Measurements from ENCODE around the gene ADD2. TPM values are rescaled to one million over a fixed set of nuclear protein-coding genes. Genes with fewer than 3 reads are reported as not detected.

ADD2 gene
- total RNA-seq, 1 donor from 2014 or later, result not detected

DNA sequence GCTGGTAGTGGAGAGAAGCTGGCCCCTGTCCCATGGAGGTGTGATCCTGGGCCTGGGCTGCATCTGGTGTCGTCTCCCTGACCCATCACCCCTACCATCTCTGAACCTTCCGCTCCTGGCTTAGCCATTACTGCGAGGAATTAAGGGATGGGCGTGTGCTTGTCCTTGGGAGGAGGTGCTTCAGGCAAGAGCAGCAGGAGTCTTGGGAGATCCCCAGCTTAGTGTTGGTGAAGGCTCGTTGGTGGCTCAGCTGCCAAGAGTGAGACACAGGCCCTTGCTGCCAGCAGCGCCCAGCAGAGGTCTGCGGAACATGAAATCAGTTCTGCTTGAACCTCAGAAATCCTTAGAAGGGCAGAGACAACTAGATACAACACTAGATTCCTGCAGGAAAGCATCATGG is 154.5 kb downstream of the ADD2 start:
- H3K27me3 ChIP-seq (ENCODE audit: control insufficient read depth, insufficient read depth, low read length), result no peaks in the 10 kb centered on the region
- TF ChIP-seq, protein P1, sequence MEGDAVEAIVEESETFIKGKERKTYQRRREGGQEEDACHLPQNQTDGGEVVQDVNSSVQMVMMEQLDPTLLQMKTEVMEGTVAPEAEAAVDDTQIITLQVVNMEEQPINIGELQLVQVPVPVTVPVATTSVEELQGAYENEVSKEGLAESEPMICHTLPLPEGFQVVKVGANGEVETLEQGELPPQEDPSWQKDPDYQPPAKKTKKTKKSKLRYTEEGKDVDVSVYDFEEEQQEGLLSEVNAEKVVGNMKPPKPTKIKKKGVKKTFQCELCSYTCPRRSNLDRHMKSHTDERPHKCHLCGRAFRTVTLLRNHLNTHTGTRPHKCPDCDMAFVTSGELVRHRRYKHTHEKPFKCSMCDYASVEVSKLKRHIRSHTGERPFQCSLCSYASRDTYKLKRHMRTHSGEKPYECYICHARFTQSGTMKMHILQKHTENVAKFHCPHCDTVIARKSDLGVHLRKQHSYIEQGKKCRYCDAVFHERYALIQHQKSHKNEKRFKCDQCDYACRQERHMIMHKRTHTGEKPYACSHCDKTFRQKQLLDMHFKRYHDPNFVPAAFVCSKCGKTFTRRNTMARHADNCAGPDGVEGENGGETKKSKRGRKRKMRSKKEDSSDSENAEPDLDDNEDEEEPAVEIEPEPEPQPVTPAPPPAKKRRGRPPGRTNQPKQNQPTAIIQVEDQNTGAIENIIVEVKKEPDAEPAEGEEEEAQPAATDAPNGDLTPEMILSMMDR (IDR thresholded peaks at IDR 0.05; ENCODE audit: insufficient read depth, low read length, severe bottlenecking), result no peak
- DNase-seq (ENCODE audit: low read depth) (no peak), FAIRE-seq (no peak)
- H3K36me3 ChIP-seq (ENCODE audit: control insufficient read depth, insufficient read depth, low read length), result no peaks in the 10 kb centered on the region
- no peak overlapping the region for H3K4me3 ChIP-seq (ENCODE audit: low read depth, low read length)

DNA sequence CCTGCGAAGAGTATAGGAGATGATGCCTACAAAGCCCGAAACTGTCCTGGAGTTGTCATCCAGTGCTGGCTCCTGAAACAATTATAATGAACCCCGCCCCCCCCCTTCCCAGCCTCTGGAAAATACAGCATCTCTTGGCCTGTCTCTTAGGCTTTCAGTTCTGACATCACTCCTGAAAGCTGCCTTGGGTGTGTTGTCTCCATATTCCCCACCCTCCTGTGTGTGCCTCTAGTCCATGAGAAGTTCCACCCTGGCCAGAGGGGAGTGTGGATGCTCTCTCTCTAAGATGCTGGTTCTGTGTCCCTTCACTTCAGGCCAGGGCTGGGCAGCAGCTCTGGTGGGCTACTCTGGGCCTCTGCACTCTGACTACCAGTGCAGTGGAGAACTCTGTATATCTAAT is 155.4 kb downstream of the ADD2 start:
- DNase-seq (ENCODE audit: low read depth) (no peak), FAIRE-seq (no peak)
- no peak overlapping the region for H3K4me3 ChIP-seq (ENCODE audit: low read depth, low read length)
- TF ChIP-seq, protein P1 (IDR thresholded peaks at IDR 0.05; ENCODE audit: insufficient read depth, low read length, severe bottlenecking), result no peak
- H3K27me3 ChIP-seq (ENCODE audit: control insufficient read depth, insufficient read depth, low read length), result no peaks in the 10 kb centered on the region
- no peaks in the 10 kb centered on the region for H3K36me3 ChIP-seq (ENCODE audit: control insufficient read depth, insufficient read depth, low read length)

DNA sequence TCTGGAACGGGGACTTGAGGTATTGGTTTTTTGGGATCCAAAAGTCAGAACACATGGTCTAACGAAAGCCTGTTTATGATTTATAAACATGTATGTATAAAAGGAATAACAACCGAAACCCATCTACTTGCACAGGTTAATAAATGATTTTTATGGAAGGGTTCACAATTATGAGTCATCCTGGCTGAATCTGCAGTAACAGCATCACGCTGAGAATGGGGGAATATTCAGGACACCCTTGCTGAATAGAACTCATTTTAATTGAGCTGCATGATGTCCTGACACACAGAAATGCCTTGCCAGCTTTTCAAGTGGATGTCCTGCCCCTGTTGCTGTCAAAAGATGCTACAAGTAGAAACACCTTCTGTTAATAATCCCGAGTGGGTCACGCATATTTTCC is 159.6 kb downstream of the ADD2 start:
- Histone ChIP-seq H3K4me3 (ENCODE audit: low read depth, low read length) (no peak overlapping the region), H3K27me3 (ENCODE audit: control insufficient read depth, insufficient read depth, low read length) (no peaks in the 10 kb centered on the region), H3K36me3 (ENCODE audit: control insufficient read depth, insufficient read depth, low read length) (no peaks in the 10 kb centered on the region)
- DNase-seq (ENCODE audit: low read depth), result no peak
- TF ChIP-seq, protein P1 (IDR thresholded peaks at IDR 0.05; ENCODE audit: insufficient read depth, low read length, severe bottlenecking), result no peak
- FAIRE-seq, result no peak

DNA sequence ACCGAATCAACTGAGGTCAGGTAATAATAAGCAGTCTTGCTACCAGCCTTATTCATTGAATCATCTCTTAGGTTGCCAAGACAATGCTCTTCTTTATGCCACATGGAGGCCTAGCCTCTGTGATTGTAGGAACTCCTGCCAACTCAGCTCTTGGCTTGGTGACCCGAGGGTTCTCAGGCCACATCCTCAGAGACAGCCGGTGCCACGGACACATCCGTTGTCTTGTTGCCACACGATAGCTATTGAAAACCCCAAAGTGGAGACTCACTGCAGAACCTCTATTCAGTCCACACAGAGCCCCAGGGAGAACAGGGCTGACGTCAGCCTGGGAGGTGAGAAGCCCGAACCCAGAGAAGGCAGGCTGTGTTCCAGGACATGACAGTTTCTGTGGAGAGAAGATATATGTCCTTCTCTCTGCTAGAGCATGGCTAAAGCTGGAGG is 160.9 kb downstream of the ADD2 start:
- DNase-seq (ENCODE audit: low read depth), result no peak
- Histone ChIP-seq H3K36me3 (ENCODE audit: control insufficient read depth, insufficient read depth, low read length) (no peaks in the 10 kb centered on the region), H3K4me3 (ENCODE audit: low read depth, low read length) (no peak overlapping the region), H3K27me3 (ENCODE audit: control insufficient read depth, insufficient read depth, low read length) (no peaks in the 10 kb centered on the region)
- TF ChIP-seq, protein P1 (IDR thresholded peaks at IDR 0.05; ENCODE audit: insufficient read depth, low read length, severe bottlenecking), result no peak
- no peak for FAIRE-seq

Other genes starting within 250 kb of the ADD2 start
- 85.3 and 111 TPM in 2 replicates for gene TGFA, start 214.4 kb downstream of the ADD2 start, total RNA-seq
- gene FIGLA, start 22.4 kb upstream of the ADD2 start, total RNA-seq, result not detected in 2 replicates
- not detected in 2 replicates for gene CLEC4F, start 52.4 kb upstream of the ADD2 start, total RNA-seq
- not detected in 2 replicates for gene CD207, start 67.6 kb upstream of the ADD2 start, total RNA-seq
- gene VAX2, start 132.4 kb upstream of the ADD2 start, total RNA-seq, result 0.13 TPM in 1 of 2 replicates, not detected in the other
- gene ATP6V1B1, start 167.7 kb upstream of the ADD2 start, total RNA-seq, result 0.64 TPM in 1 of 2 replicates, not detected in the other
- gene ANKRD53, start 210.4 kb upstream of the ADD2 start, total RNA-seq, result not detected in 2 replicates
- gene TEX261, start 226.7 kb upstream of the ADD2 start, total RNA-seq, result 11.1 and 14.1 TPM in 2 replicates